ENCODE data around the gene ANO3.

Gene ANO3

GRCh38 chr11:26365284-26365683 lies 33.4 kb downstream of the ANO3 start:
- no peak for DNase-seq

GRCh38 chr11:26377619-26378018 lies 45.7 kb downstream of the ANO3 start:
- no peak for DNase-seq

- no peak for DNase-seq
Observed at GRCh38 chr11:26399336-26399735, 67.4 kb downstream of the ANO3 start.

- DNase-seq: no peak
Observed at GRCh38 chr11:26410706-26411366, 78.9 kb downstream of the ANO3 start.

- no peak for DNase-seq
Observed at GRCh38 chr11:26412955-26413354, 81.0 kb downstream of the ANO3 start.

GRCh38 chr11:26418386-26418912 lies 86.5 kb downstream of the ANO3 start:
- no peak for DNase-seq

- no peak for DNase-seq
Observed at GRCh38 chr11:26420331-26420730, 88.4 kb downstream of the ANO3 start.

- no peak for DNase-seq
Observed at GRCh38 chr11:26424255-26424654, 92.3 kb downstream of the ANO3 start.

GRCh38 chr11:26439854-26440253 lies 107.9 kb downstream of the ANO3 start:
- no peak for DNase-seq

- DNase-seq: no peak
Observed at GRCh38 chr11:26442131-26442530, 110.2 kb downstream of the ANO3 start.

- no peak for DNase-seq
Observed at GRCh38 chr11:26443617-26444016, 111.7 kb downstream of the ANO3 start.

GRCh38 chr11:26457636-26458035 lies 125.7 kb downstream of the ANO3 start:
- DNase-seq: no peak

- no peak for DNase-seq
Observed at GRCh38 chr11:26465274-26465673, 133.3 kb downstream of the ANO3 start.

GRCh38 chr11:26467506-26467905 lies 135.6 kb downstream of the ANO3 start:
- no peak for DNase-seq

- DNase-seq: no peak
Observed at GRCh38 chr11:26470992-26471391, 139.1 kb downstream of the ANO3 start.

GRCh38 chr11:26473216-26474194 lies 141.6 kb downstream of the ANO3 start:
- DNase-seq: no peak

GRCh38 chr11:26474401-26474800 lies 142.5 kb downstream of the ANO3 start:
- no peak for DNase-seq

- DNase-seq: no peak
Observed at GRCh38 chr11:26477396-26477795, 145.5 kb downstream of the ANO3 start.

GRCh38 chr11:26478710-26479109 lies 146.8 kb downstream of the ANO3 start:
- DNase-seq: no peak

- DNase-seq: no peak
Observed at GRCh38 chr11:26480041-26480440, 148.1 kb downstream of the ANO3 start.

- no peak for DNase-seq
Observed at GRCh38 chr11:26483108-26483507, 151.2 kb downstream of the ANO3 start.

GRCh38 chr11:26490546-26490945 lies 158.6 kb downstream of the ANO3 start:
- no peak for DNase-seq

GRCh38 chr11:26493616-26494015 lies 161.7 kb downstream of the ANO3 start:
- no peak for DNase-seq

- no peak for DNase-seq
Observed at GRCh38 chr11:26507229-26507628, 175.3 kb downstream of the ANO3 start.
